VCaP (cell line): ENCODE measurements around the gene MYLIP.

Source experiments
- H3K27ac ChIP-seq: fragments of 450-650 bp; 2 replicates; pipeline ENCODE4 v1.5.1; 2017
- CTCF ChIP-seq: fragments of 450-650 bp; conservative IDR thresholded peaks from 2 replicates; pipeline ENCODE4 v1.5.1; 2017; ENCODE audit warnings: mild to moderate bottlenecking, moderate library complexity

MYLIP gene

GRCh38 chr6:16108419-16108818, 20.5 kb upstream of the MYLIP start:
- H3K27ac ChIP-seq, result no peak overlapping the region
- TF ChIP-seq CTCF, result no peak

DNA sequence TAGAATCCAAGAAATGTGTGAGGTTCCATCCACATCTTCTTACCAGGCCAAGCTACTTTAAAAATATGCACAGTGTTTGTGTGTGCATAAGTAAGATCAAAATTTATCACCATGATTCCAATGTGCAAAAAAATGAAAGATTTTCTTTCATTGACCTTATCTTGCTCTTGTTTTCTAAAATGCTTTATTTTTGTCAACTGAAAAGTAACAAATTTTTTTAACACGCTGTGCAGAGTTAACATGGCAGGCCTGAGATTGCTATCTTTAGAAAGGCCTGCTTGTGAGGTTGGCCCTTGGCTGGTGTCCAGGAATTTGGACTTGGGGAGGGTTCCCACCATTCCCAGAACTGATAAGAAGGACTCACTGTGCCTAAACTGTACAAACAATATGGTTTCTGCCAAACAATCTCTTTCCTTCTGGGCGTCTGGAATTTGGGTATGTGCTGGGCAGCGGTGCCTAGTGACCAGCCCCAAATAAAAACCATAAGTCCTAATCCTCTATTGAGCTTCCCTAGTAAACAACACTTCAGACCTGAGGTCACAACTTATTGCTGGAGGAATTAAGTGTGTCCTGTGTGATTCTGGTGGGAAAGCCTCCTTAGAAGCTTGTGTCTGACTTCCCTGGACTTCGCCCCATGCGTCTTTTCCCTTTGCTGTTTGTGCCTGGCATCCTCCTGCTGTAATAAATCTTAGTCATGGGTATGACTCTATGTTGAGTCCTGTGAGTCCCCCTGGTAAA, 19.8 kb upstream of the MYLIP start:
- no peak for TF ChIP-seq CTCF
- H3K27ac ChIP-seq, result no peak overlapping the region

DNA sequence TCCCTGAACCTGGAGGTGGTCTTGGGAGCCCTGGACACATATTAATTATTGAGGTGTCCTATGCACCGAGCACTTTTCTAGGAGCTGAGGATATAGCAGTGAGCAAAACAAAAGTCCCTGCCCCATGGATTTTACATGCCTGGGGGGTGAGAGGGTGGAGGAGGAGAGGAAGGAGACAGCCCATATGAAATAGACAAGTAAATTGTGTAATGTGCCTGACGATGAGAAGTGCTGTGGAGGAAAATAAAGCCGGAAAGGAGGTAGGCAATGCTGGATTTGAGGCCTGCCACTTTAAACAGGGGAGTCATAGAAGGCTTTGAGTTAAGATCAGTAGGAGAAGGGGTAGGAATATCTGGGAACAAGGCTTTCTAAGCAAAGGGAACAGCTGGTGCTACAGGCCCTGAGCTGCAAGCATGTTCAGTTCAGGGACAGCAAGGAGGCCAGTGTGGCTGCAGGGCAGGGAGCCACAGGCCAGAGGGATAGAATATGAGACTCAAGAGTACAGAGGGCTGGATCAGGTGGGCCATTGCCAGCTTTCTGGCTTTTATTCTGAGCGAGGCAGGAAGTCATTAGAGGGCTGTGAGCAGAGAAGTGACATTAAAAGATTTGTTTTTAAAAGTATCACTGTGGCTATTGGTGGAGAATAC, 19.1 kb upstream of the MYLIP start:
- H3K27ac ChIP-seq, result no peak overlapping the region

DNA sequence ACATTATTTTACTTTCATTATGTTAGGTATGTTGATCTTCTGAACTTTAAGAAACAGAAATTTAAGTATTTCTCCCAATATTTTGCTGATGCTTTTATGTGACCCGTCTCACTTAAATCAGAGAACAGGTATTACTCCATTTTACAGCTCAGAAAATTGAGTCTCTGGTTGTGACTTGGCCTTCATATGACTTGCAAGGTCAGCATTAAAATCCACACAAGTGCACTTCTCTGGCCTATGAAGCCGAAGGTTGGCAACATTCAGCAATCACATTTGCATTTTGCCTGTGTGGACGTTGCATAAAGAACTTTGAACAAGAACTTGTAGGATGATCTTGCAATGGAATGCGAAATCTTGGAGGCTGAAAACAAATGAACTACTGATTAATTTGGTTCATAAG, 10.1 kb upstream of the MYLIP start:
- H3K27ac ChIP-seq, result no peak overlapping the region
- TF ChIP-seq CTCF, result no peak

More for the DNA sequence above, 19.1 kb upstream of the MYLIP start:
- no peak for TF ChIP-seq CTCF

DNA sequence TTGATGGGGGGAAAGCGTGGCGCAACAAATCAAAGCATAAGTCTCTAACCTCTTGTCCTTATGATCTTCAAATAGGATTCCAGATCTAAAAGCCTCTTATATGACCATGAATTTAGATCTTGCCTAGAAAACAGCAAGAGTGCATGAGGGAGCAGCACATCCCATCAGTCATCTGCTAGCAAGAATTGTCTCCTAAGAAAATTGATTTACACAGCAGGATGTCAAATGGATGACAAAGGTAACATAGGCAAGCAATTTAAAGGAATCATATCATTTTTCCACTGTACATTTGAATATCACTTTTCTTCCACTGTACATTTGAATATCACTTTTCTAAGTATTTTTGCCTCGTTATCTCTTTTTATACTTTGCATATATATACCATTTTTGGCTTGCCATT, 7.5 kb upstream of the MYLIP start:
- no peak for TF ChIP-seq CTCF
- no peak overlapping the region for H3K27ac ChIP-seq

- H3K27ac ChIP-seq, result no peak overlapping the region
- no peak for TF ChIP-seq CTCF
Observed at GRCh38 chr6:16122197-16122596, 6.7 kb upstream of the MYLIP start.

GRCh38 chr6:16124198-16125180, 4.4 kb upstream of the MYLIP start:
- no peak for TF ChIP-seq CTCF
- no peak overlapping the region for H3K27ac ChIP-seq
